B cell (primary cell): Measurements from ENCODE around the gene IVNS1ABP. TPM values are rescaled to one million over a fixed set of nuclear protein-coding genes. Genes with fewer than 3 reads are reported as not detected.

Experiments used
- ATAC-seq: fragments of 200-7000 bp; cut with Tn5 transposase; one replicate; pipeline ENCODE4 v1.10.0; 2021; ENCODE audit warnings: low read depth, mild to moderate bottlenecking, moderate number of reproducible peaks, moderate library complexity
- CTCF ChIA-PET: fragments of 350-600 bp; sonication (Branson Sonifier 250); formaldehyde crosslinking; loops from one replicate; lab custom pipeline; 2021; ENCODE audit warnings: antibody characterized with exemption, inconsistent platforms; lab: Charles Lee
- POLR2A ChIA-PET: fragments of 350-600 bp; sonication (Branson Sonifier 250); formaldehyde crosslinking; loops from one replicate; lab custom pipeline; 2021; ENCODE audit warnings: antibody characterized with exemption; lab: Charles Lee
- DNase-seq: peaks from one replicate; pipeline ENCODE4 v3.0.0; 2013
- H2AFZ ChIP-seq: 2 replicates; pipeline ENCODE4 v1.6.1; 2012; ENCODE audit warnings: mild to moderate bottlenecking, low read depth, low read length; ENCODE audit not compliant: insufficient read depth, poor library complexity, severe bottlenecking
- H3K27ac ChIP-seq, 2 donors: 1 replicate in 1 of 2; 2 replicates in 1 of 2; pipeline ENCODE4 v1.5.1; 2012 to 2013; ENCODE audit warnings: low read length in 2 of 2, mild to moderate bottlenecking in 2 of 2, moderate library complexity in 1 of 2
- H3K27me3 ChIP-seq, 4 experiments: fragments of 200-600 bp in 1 of 4; sonication (generic) in 1 of 4; replicated peaks in 1 of 4; 1 replicate in 2 of 4; 2 replicates in 2 of 4; pipeline versions ENCODE4 v1.6.1 to v1.7.0; 2013 to 2016; ENCODE audit warnings: low read length in 3 of 4, mild to moderate bottlenecking in 2 of 4, mixed read lengths in 1 of 4, moderate library complexity in 1 of 4; ENCODE audit not compliant: insufficient read depth in 4 of 4, control insufficient read depth in 3 of 4; ENCODE audit errors: control extremely low read depth in 1 of 4
- H3K36me3 ChIP-seq, 2 experiments: replicated peaks in 1 of 2; 1 replicate in 1 of 2; 2 replicates in 1 of 2; pipeline versions ENCODE4 v1.6.1 to v1.7.1; 2013; ENCODE audit warnings: low read length in 1 of 2; ENCODE audit not compliant: insufficient read depth in 2 of 2, control insufficient read depth in 1 of 2; ENCODE audit errors: control extremely low read depth in 1 of 2, extremely low read depth in 1 of 2
- H3K4me1 ChIP-seq, 2 donors: fragments of 200-600 bp in 1 of 2; sonication (generic) in 1 of 2; 1 replicate in 1 of 2; 2 replicates in 1 of 2; pipeline versions ENCODE4 v1.5.1 to v1.6.1; 2013 to 2017; ENCODE audit warnings: low read length in 2 of 2; ENCODE audit not compliant: control insufficient read depth in 2 of 2, insufficient read depth in 2 of 2
- H3K4me2 ChIP-seq: replicated peaks from 2 replicates; pipeline ENCODE3; 2012; ENCODE audit warnings: mild to moderate bottlenecking, low read depth, low read length; ENCODE audit not compliant: poor library complexity, severe bottlenecking
- H3K4me3 ChIP-seq, 5 experiments: fragments of 200-600 bp in 1 of 5; sonication (generic) in 1 of 5; 1 replicate in 3 of 5; 2 replicates in 2 of 5; pipeline versions ENCODE4 v1.5.1 to v1.7.0; 2011 to 2016; ENCODE audit warnings: low read length in 4 of 5, mild to moderate bottlenecking in 4 of 5, low read depth in 2 of 5, control low read depth in 1 of 5, moderate library complexity in 1 of 5; ENCODE audit not compliant: insufficient read depth in 1 of 5; ENCODE audit errors: control extremely low read depth in 1 of 5, extremely low read depth in 1 of 5
- H3K79me2 ChIP-seq: fragments of 200-600 bp; sonication (generic); one replicate; pipeline ENCODE4 v1.6.0; 2016; ENCODE audit warnings: low read length; ENCODE audit not compliant: control insufficient read depth, insufficient read depth
- H3K9ac ChIP-seq: fragments of 200-600 bp; sonication (generic); 2 replicates; pipeline ENCODE4 v1.6.1; 2017; ENCODE audit warnings: mild to moderate bottlenecking, low read length, moderate library complexity
- H3K9me3 ChIP-seq, 3 donors: one replicate each; pipeline versions ENCODE4 v1.6.1 to v1.7.1; 2013; ENCODE audit warnings: low read length in 2 of 3; ENCODE audit not compliant: control insufficient read depth in 2 of 3, insufficient read depth in 1 of 3; ENCODE audit errors: control extremely low read depth in 1 of 3
- H4K20me1 ChIP-seq: 2 replicates; pipeline ENCODE4 v1.6.0; 2012; ENCODE audit warnings: mild to moderate bottlenecking, low read length; ENCODE audit not compliant: insufficient read depth, control insufficient read depth, poor library complexity, severe bottlenecking
- H3K27ac Mint-ChIP-seq: one replicate; pipeline ENCODE4 v1.8.0; 2021; ENCODE audit warnings: mixed read lengths
- H3K27me3 Mint-ChIP-seq: one replicate; pipeline ENCODE4 v1.8.0; 2021; ENCODE audit warnings: mixed read lengths
- H3K4me1 Mint-ChIP-seq: one replicate; pipeline ENCODE4 v1.8.0; 2021; ENCODE audit warnings: mixed read lengths
- H3K4me3 Mint-ChIP-seq: one replicate; pipeline ENCODE4 v1.8.0; 2021; ENCODE audit warnings: mixed read lengths
- H3K9me3 Mint-ChIP-seq: one replicate; pipeline ENCODE4 v1.8.0; 2022; ENCODE audit warnings: mixed read lengths; ENCODE audit not compliant: insufficient read depth
- CTCF ChIP-seq: fragments of 200-600 bp; IDR thresholded peaks from one replicate; pipeline ENCODE4 v1.8.0; 2022; ENCODE audit warnings: antibody characterized with exemption, mild to moderate bottlenecking
- EZH2 ChIP-seq: IDR thresholded peaks from 2 replicates; pipeline ENCODE4 v1.6.1; 2012; ENCODE audit warnings: borderline replicate concordance, low read depth, mild to moderate bottlenecking, moderate library complexity, low read length; ENCODE audit not compliant: insufficient read depth, poor library complexity, severe bottlenecking
- WGBS: methylation state at CpG from one replicate; pipeline ENCODE4 v1.1.5; 2013; ENCODE audit warnings: missing lambda C conversion rate; ENCODE audit not compliant: insufficient coverage; 5-methylcytosine and 5-hydroxymethylcytosine counted together
- intact Hi-C: fragments of 100-400 bp; cut with micrococcal nuclease; formaldehyde crosslinking; loops from one replicate; pipeline ENCODE4 v1.10.0; 2022
- polyA plus RNA-seq: library from polyadenylated mRNA; depleted of rRNA; stranded (reverse); fragments of >200 nt; gene quantifications from 2 replicates; pipeline ENCODE4 v1.2.3, GENCODE V29; 2012
- total RNA-seq, 2 donors: library from RNA; stranded (reverse); fragments of 120-200 nt in 1 of 2; gene quantifications; 1 replicate in 1 of 2; 2 replicates in 1 of 2; pipeline versions ENCODE4 v1.2.3 to v1.2.4, GENCODE V29; 2013 to 2022

The IVNS1ABP gene
- total and polyA plus RNA-seq, 2 donors (not counting 1 experiment from before 2014, with no cell fraction given): 42.9 to 87.0 TPM

DNA sequence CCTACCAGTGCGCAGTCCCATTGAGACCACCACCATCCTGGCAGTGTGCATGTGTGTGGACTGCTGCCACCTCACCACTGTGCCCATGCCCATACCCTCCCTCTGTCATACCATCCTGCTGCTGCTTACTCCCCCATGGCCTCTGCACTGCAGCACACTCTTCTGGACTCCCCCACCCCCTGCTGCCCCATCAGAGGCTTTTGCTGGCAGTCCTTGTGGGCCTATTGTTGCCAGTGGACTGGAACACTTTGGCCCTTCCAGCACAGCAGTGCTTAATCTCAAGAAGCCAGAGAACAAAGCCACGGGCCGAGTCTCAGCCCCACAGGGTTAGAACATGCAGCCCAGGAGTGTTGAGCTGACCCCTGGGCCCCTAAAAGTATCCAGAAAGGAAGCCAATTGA is 41.9 kb upstream of the IVNS1ABP start:
- Histone ChIP-seq H2AFZ (no peak overlapping the region), H3K27ac (no peak overlapping the region), H4K20me1 (no peaks in the 10 kb centered on the region), H3K4me2 (no peak overlapping the region), H3K9me3 (peaks cover 0 to 14% (median 6%) of the 10 kb centered on the region in 3 donors), H3K36me3 (no peaks in the 10 kb centered on the region), H3K27me3 (no peaks in the 10 kb centered on the region), H3K79me2 (no peaks in the 10 kb centered on the region), H3K9ac (no peak overlapping the region), H3K4me3 (no peak overlapping the region), H3K4me1 (no peaks in the 10 kb centered on the region)
- H3K9me3 Mint-ChIP-seq: peaks cover 11% of the 10 kb centered on the region
- no peaks in the 10 kb centered on the region for H3K27me3 Mint-ChIP-seq
- intact Hi-C loops: no loop called here
- DNase-seq: no peak
- H3K4me1 Mint-ChIP-seq: peaks cover 13% of the 10 kb centered on the region
- no peak overlapping the region for H3K4me3 Mint-ChIP-seq
- ChIA-PET POLR2A (no interaction called here), CTCF (no interaction called here)
- no peak for ATAC-seq
- TF ChIP-seq CTCF (no peak), EZH2 (no peak)
- 65% methylated on average over 3 of the region's 3 CpGs for WGBS
- no peak overlapping the region for H3K27ac Mint-ChIP-seq

- H3K36me3 ChIP-seq: no peaks in the 10 kb centered on the region
- Mint-ChIP-seq H3K4me3 (no peak overlapping the region), H3K27ac (no peak overlapping the region), H3K27me3 (no peaks in the 10 kb centered on the region), H3K4me1 (peaks cover 9% of the 10 kb centered on the region), H3K9me3 (peaks cover 2% of the 10 kb centered on the region)
- TF ChIP-seq EZH2 (no peak), CTCF (no peak)
- intact Hi-C loops: no loop called here
- no peaks in the 10 kb centered on the region for H3K27me3 ChIP-seq
- DNase-seq: no peak
- no peaks in the 10 kb centered on the region for H3K79me2 ChIP-seq
- no peaks in the 10 kb centered on the region for H3K4me1 ChIP-seq
- H3K27ac ChIP-seq: no peak overlapping the region
- no peak overlapping the region for H2AFZ ChIP-seq
- H3K4me2 ChIP-seq: no peak overlapping the region
- ChIA-PET POLR2A (no interaction called here), CTCF (no interaction called here)
- H3K4me3 ChIP-seq: no peak overlapping the region
- no CpG with 5 or more reads among the region's 2 CpGs for WGBS
- peaks cover 0 to 14% (median under 1%) of the 10 kb centered on the region in 3 donors for H3K9me3 ChIP-seq
- no peak overlapping the region for H3K9ac ChIP-seq
- no peaks in the 10 kb centered on the region for H4K20me1 ChIP-seq
- no peak for ATAC-seq
Measured at GRCh38 chr1:185355947-185356346, 38.9 kb upstream of the IVNS1ABP start.
